Prostate gland (tissue), 2 donors: ENCODE data around the gene PTGDR. TPM values are rescaled to one million over a fixed set of nuclear protein-coding genes. Genes with fewer than 3 reads are reported as not detected.

ENCODE experiments used
- DNase-seq: peaks from one replicate; pipeline ENCODE4 v3.0.0-alpha.2; 2019; ENCODE audit warnings: low spot score
- H3K27ac ChIP-seq, 2 donors: fragments of 200-600 bp; sonication (generic); 2 replicates each; pipeline ENCODE4 v1.5.1; 2017 to 2019
- H3K27me3 ChIP-seq: fragments of 200-600 bp; sonication (generic); replicated peaks from 2 replicates; pipeline ENCODE4 v1.5.1; 2019; ENCODE audit not compliant: insufficient read depth
- H3K36me3 ChIP-seq, 2 donors: fragments of 200-600 bp; sonication (generic); 1 replicate in 1 of 2; 2 replicates in 1 of 2; pipeline versions ENCODE4 v1.5.1 to v1.8.1; 2017 to 2019
- H3K4me1 ChIP-seq: fragments of 200-600 bp; sonication (generic); replicated peaks from 2 replicates; pipeline ENCODE4 v1.5.1; 2019
- H3K4me3 ChIP-seq, 2 donors: fragments of 200-600 bp; sonication (generic); 2 replicates each; pipeline ENCODE4 v1.5.1; 2017 to 2019
- H3K9me3 ChIP-seq: fragments of 200-600 bp; sonication (generic); 2 replicates; pipeline ENCODE4 v1.5.1; 2017
- POLR2A ChIP-seq: fragments of 450-650 bp; IDR thresholded peaks from one replicate; pipeline ENCODE4 v1.6.1; 2016; ENCODE audit warnings: antibody characterized with exemption, mild to moderate bottlenecking
- POLR2AphosphoS5 ChIP-seq: sonication (generic); formaldehyde crosslinking; IDR thresholded peaks from one replicate; pipeline ENCODE4 v1.6.1; 2017; ENCODE audit warnings: antibody characterized with exemption
- WGBS: methylation state at CpG from one replicate; pipeline ENCODE4 v1.1.5; 2018; 5-methylcytosine and 5-hydroxymethylcytosine counted together
- intact Hi-C: fragments of 100-400 bp; cut with DNase I; formaldehyde crosslinking; loops from one replicate; pipeline ENCODE4 v1.14.2; 2022
- total RNA-seq, 2 donors: library from RNA; depleted of rRNA; stranded (reverse); fragments of >200 nt; gene quantifications; one replicate each; pipeline ENCODE4 v1.1.0, GENCODE V29; 2016
- TF ChIP-seq, protein P1 (sequence below), 4 experiments: fragments of 200-600 bp in 2 of 4; fragments of 450-650 bp in 2 of 4; sonication (generic) in 2 of 4; IDR thresholded peaks; 1 replicate in 3 of 4; 2 replicates in 1 of 4; pipeline ENCODE4 v1.5.1; 2016 to 2019; ENCODE audit warnings: antibody characterized with exemption in 4 of 4, mild to moderate bottlenecking in 2 of 4, moderate library complexity in 2 of 4

The PTGDR gene
- total RNA-seq, 2 donors from 2014 or later = 0.55 to 0.74 TPM

DNA sequence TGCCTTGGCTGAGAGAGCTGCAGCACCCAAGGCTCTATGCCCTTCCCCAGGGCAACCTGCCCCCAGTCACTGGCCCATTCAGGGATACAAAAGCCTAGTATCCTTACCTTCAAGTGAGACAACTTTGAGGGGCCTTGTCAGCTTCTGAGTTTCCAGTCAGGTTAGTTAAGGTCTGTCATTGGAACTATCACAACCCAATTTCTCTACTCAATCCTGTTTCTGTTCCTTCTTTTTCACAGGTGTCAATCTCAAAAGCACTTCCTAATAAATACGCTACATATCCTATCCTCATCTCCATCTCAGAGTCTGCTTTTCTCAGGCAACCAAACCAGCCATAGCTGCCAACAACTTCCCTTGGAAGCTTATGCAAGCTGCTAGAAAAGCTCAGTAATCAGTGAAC lies 4.9 kb upstream of the PTGDR start:
- intact Hi-C loops = no loop called here
- DNase-seq = no peak
- no peaks in the 10 kb centered on the region for H3K36me3 ChIP-seq
- no peaks in the 10 kb centered on the region for H3K27me3 ChIP-seq
- no peak overlapping the region for H3K27ac ChIP-seq
- no peak overlapping the region for H3K4me3 ChIP-seq
- TF ChIP-seq POLR2A (no peak), POLR2AphosphoS5 (no peak)
- TF ChIP-seq, protein P1, sequence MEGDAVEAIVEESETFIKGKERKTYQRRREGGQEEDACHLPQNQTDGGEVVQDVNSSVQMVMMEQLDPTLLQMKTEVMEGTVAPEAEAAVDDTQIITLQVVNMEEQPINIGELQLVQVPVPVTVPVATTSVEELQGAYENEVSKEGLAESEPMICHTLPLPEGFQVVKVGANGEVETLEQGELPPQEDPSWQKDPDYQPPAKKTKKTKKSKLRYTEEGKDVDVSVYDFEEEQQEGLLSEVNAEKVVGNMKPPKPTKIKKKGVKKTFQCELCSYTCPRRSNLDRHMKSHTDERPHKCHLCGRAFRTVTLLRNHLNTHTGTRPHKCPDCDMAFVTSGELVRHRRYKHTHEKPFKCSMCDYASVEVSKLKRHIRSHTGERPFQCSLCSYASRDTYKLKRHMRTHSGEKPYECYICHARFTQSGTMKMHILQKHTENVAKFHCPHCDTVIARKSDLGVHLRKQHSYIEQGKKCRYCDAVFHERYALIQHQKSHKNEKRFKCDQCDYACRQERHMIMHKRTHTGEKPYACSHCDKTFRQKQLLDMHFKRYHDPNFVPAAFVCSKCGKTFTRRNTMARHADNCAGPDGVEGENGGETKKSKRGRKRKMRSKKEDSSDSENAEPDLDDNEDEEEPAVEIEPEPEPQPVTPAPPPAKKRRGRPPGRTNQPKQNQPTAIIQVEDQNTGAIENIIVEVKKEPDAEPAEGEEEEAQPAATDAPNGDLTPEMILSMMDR (IDR thresholded peaks at IDR 0.05) = no peak
- WGBS = 78% methylated on average over 1 of the region's 1 CpG
- H3K9me3 ChIP-seq = no peaks in the 10 kb centered on the region
- no peaks in the 10 kb centered on the region for H3K4me1 ChIP-seq

DNA sequence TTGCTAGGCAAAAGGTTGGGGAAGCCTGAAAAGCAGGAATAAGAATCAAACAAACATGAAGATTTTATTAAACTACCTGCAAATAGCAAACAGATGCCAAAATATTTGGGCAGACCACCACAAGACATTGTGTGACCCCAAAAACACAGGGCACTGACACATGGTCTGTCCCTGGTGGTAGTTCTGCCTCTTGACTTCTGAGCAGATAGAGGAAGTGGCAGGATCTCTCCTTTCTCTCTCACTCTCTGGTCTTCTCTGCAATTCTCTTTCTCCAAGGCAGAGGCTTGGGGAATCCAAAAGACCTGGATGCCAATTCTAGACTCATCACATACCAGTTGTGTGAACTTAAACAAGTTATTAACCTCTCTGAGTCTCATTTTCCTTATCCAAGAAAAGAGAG lies 4.3 kb upstream of the PTGDR start:
- H3K27me3 ChIP-seq = no peaks in the 10 kb centered on the region
- TF ChIP-seq POLR2AphosphoS5 (no peak), POLR2A (no peak)
- TF ChIP-seq, protein P1 (IDR thresholded peaks at IDR 0.05) = no peak
- no peak for DNase-seq
- no peak overlapping the region for H3K4me3 ChIP-seq
- no peaks in the 10 kb centered on the region for H3K4me1 ChIP-seq
- intact Hi-C loops = no loop called here
- H3K9me3 ChIP-seq = no peaks in the 10 kb centered on the region
- H3K36me3 ChIP-seq = no peaks in the 10 kb centered on the region
- H3K27ac ChIP-seq = no peak overlapping the region

DNA sequence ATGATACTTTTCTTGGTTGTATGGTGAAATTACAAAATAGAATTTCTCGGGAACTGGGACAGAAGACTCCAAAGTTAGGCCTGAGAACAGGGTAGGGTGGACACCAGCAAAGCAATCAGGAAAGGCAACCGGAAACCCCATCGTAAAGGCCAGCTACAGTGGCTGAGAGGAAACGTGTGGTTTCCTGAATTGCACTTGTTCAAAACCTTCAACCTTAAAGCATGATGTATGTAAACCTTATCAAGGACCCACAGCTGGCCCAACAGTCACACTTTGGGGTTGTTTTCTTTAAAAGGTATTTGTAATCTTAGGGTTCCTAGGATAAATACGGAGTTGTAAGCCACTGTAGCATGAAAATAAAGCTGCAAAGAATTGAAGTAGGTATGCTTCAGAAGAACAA lies 2.2 kb upstream of the PTGDR start:
- H3K9me3 ChIP-seq = no peaks in the 10 kb centered on the region
- H3K4me1 ChIP-seq = no peaks in the 10 kb centered on the region
- no peaks in the 10 kb centered on the region for H3K27me3 ChIP-seq
- H3K4me3 ChIP-seq = no peak overlapping the region
- intact Hi-C loops = no loop called here
- H3K27ac ChIP-seq = no peak overlapping the region
- H3K36me3 ChIP-seq = no peaks in the 10 kb centered on the region
- 67% methylated on average over 5 of the region's 5 CpGs for WGBS
- no peak for DNase-seq
- TF ChIP-seq, protein P1 (IDR thresholded peaks at IDR 0.05) = no peak
- TF ChIP-seq POLR2AphosphoS5 = no peak
- TF ChIP-seq POLR2A = no peak

DNA sequence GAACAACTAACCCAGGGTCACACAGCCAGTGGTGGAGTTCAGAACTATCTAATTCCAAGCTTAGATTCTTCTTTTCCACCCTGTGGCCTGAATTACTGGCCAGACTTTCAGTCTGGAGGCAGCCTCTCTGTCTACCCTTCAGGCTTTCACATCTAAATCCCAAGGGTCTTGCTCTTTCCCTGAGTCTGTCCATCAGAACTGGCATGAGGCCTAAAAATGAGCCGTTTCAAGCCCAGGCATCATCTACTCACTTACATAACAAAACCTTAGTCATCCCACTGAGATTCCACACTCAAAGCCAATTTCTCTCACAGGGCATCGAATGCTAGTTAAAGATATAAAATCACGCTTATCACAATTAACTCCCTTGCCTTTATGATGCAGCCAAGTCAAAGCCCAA lies 1.3 kb upstream of the PTGDR start:
- no peak overlapping the region for H3K27ac ChIP-seq

DNA sequence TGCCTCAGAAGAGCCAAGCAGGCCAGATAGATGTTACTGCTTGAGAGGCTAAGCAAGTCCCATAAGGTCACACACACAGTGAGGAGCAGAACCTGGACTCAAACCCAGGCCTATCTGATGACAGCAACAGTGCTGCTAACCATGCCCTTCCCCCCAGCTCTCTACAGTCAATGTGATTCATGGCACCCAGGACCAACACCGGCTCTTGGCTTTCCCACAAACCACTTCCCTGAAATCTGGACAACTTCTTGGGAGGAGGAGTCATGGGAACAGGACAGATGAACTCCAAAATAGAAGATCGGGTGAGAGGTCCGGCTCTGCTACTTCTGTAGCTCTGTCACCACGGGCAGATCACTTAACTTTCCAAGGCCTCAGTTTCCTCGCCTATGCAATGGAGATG lies 716 bp upstream of the PTGDR start:
- Histone ChIP-seq H3K9me3 (no peaks in the 10 kb centered on the region), H3K4me1 (no peaks in the 10 kb centered on the region), H3K27ac (no peak overlapping the region), H3K36me3 (no peaks in the 10 kb centered on the region), H3K4me3 (no peak overlapping the region), H3K27me3 (no peaks in the 10 kb centered on the region)
- TF ChIP-seq, protein P1 (IDR thresholded peaks at IDR 0.05) = no peak
- TF ChIP-seq POLR2AphosphoS5 = no peak
- TF ChIP-seq POLR2A = no peak
- WGBS = 76% methylated on average over 5 of the region's 5 CpGs
- intact Hi-C loops = no loop called here
- DNase-seq = no peak

More for the DNA sequence above, 1.3 kb upstream of the PTGDR start:
- DNase-seq = no peak
- Histone ChIP-seq H3K27me3 (no peaks in the 10 kb centered on the region), H3K4me1 (no peaks in the 10 kb centered on the region), H3K4me3 (no peak overlapping the region), H3K36me3 (no peaks in the 10 kb centered on the region), H3K9me3 (no peaks in the 10 kb centered on the region)
- intact Hi-C loops = no loop called here
- WGBS = 57% methylated on average over 3 of the region's 3 CpGs
- TF ChIP-seq POLR2A = no peak
- TF ChIP-seq, protein P1 (IDR thresholded peaks at IDR 0.05) = no peak
- no peak for TF ChIP-seq POLR2AphosphoS5
